ENCODE results near the gene PLEKHG5. TPM values are rescaled to one million over a fixed set of nuclear protein-coding genes. Genes with fewer than 3 reads are reported as not detected.

PLEKHG5 gene
- total RNA-seq, 1 experiment from 2014 or later, result 32.3 TPM

- CTCF ChIA-PET, result interaction anchor here (0.6 to 2.1 kb wide), 6 partner anchors 9 to 102 kb away, joined by 3 to 28 read pairs (median 6); no protein-coding TSS in a partner anchor
- DNase-seq (ENCODE audit: unreplicated experiment), result no peak
- no peaks in the 10 kb centered on the region for H3K27me3 Mint-ChIP-seq (ENCODE audit: insufficient read depth, unreplicated experiment)
- intact Hi-C loops (cut with micrococcal nuclease), result no loop called here
- no peak for TF ChIP-seq CTCF (IDR thresholded peaks at IDR 0.05; ENCODE audit: unreplicated experiment)
- no peaks in the 10 kb centered on the region for H3K9me3 Mint-ChIP-seq (ENCODE audit: unreplicated experiment)
- no TSS peak for BruUV-seq (replicated peaks)
- H3K36me3 Mint-ChIP-seq (ENCODE audit: insufficient read depth, unreplicated experiment), result no peaks in the 10 kb centered on the region
- no peak overlapping the region for H3K4me3 Mint-ChIP-seq (ENCODE audit: unreplicated experiment)
- no peak overlapping the region for H3K27ac Mint-ChIP-seq (ENCODE audit: low read depth, unreplicated experiment)
- peaks cover 25% of the 10 kb centered on the region for H3K4me1 Mint-ChIP-seq (ENCODE audit: insufficient read depth, unreplicated experiment)
- POLR2A ChIA-PET, result interaction anchor here (0.9 kb wide), 1 partner anchor 41 kb away, joined by 3 read pairs; no protein-coding TSS in a partner anchor
These were observed 65.8 kb downstream of the PLEKHG5 start for GRCh38 chr1:6425658-6426057.

- Mint-ChIP-seq H3K36me3 (ENCODE audit: insufficient read depth, unreplicated experiment) (no peaks in the 10 kb centered on the region), H3K27me3 (ENCODE audit: insufficient read depth, unreplicated experiment) (no peaks in the 10 kb centered on the region), H3K4me3 (ENCODE audit: unreplicated experiment) (no peak within 1 kb of the TSS), H3K4me1 (ENCODE audit: insufficient read depth, unreplicated experiment) (peaks cover 25% of the 10 kb centered on the region), H3K27ac (ENCODE audit: low read depth, unreplicated experiment) (no peak within 1 kb of the TSS), H3K9me3 (ENCODE audit: unreplicated experiment) (no peaks in the 10 kb centered on the region)
- no peak for DNase-seq (ENCODE audit: unreplicated experiment)
- TF ChIP-seq CTCF (IDR thresholded peaks at IDR 0.05; ENCODE audit: unreplicated experiment), result no peak
- BruUV-seq (replicated peaks), result no TSS peak
- intact Hi-C loops (cut with micrococcal nuclease), result no loop called here
- CTCF ChIA-PET, result interaction anchor here (1.0 to 2.1 kb wide), 2 partner anchors 11 to 13 kb away, joined by 4 to 28 read pairs; no protein-coding TSS in a partner anchor
- POLR2A ChIA-PET, result no interaction called here
These were observed 66.6 kb downstream of the PLEKHG5 start, which contains the start of gene ESPN for GRCh38 chr1:6424619-6425593. TSS of gene ESPN (plus strand) at chr1:6424776. CDS start at chr1:6424956, 180 bp downstream.

GRCh38 chr1:6424000-6424565 is 67.4 kb downstream of the PLEKHG5 start:
- intact Hi-C loops (cut with micrococcal nuclease), result loop anchor here (1.0 to 2.0 kb wide), 2 partner anchors 14 to 51 kb away; no protein-coding TSS in a partner anchor

More at GRCh38 chr1:6424000-6424565, 67.4 kb downstream of the PLEKHG5 start:
- CTCF ChIA-PET, result interaction anchor here (0.6 to 5.7 kb wide), 16 partner anchors 10 to 442 kb away, joined by 3 to 118 read pairs (median 4); no protein-coding TSS in a partner anchor
- BruUV-seq (replicated peaks), result no TSS peak
- no peak for DNase-seq (ENCODE audit: unreplicated experiment)
- H3K4me3 Mint-ChIP-seq (ENCODE audit: unreplicated experiment), result no peak overlapping the region
- no peaks in the 10 kb centered on the region for H3K36me3 Mint-ChIP-seq (ENCODE audit: insufficient read depth, unreplicated experiment)
- no peaks in the 10 kb centered on the region for H3K27me3 Mint-ChIP-seq (ENCODE audit: insufficient read depth, unreplicated experiment)
- H3K27ac Mint-ChIP-seq (ENCODE audit: low read depth, unreplicated experiment), result no peak overlapping the region
- POLR2A ChIA-PET, result interaction anchor here (1.0 to 2.5 kb wide), 4 partner anchors 10 to 67 kb away, joined by 3 to 26 read pairs (median 10); partner anchors contain the start of gene PLEKHG5
- H3K4me1 Mint-ChIP-seq (ENCODE audit: insufficient read depth, unreplicated experiment), result peaks cover 25% of the 10 kb centered on the region
- no peak for TF ChIP-seq CTCF (IDR thresholded peaks at IDR 0.05; ENCODE audit: unreplicated experiment)
- H3K9me3 Mint-ChIP-seq (ENCODE audit: unreplicated experiment), result no peaks in the 10 kb centered on the region
